ENCODE data around the gene SLC16A3. TPM values are rescaled to one million over a fixed set of nuclear protein-coding genes. Genes with fewer than 3 reads are reported as not detected.

SLC16A3 gene
- total and polyA plus RNA-seq, 2 of the 8 experiments (the other 6 are each of a cell fraction or from before 2014, with no cell fraction given) = 3.8 to 8.7 TPM

DNA sequence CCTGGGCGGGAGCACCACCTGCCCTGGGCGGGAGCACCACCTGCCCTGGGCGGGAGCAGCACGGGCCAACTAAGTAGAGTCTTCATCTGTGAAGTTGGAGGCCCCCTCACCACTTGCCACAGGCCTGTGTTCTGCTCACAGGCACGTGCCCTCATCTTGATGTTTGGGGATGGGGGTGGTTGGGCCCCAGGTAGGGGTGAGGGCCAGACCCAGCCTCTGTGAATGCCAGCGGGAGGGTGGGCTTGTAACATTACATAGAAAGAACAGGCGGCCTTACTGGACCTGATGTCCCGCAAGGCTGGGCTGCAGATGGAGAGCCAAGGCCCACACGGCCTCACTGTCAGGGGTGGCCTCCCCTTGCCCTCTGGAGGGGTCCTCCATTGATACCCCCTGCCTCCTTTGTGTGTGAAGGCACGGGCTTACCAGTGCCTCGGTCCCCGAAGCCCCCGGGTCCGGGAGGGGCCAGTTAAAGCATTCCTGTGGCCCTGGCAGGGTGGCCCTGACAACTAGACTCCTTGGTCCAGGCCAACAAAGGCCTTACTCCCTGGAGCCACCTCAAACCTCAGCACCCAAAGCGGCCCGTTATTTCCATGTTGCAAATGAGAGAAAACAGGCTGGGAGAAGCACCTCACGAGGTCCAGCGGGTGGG, 1.1 kb upstream of the SLC16A3 start:
- Histone ChIP-seq H3K14ac (ENCODE audit: insufficient read length) (no peak overlapping the region), H3K79me2 (ENCODE audit: control insufficient read depth in 1 of 2, insufficient read depth in 2 of 2, low read length in 2 of 2) (no peaks in the 10 kb centered on the region), H3K4me3 (ENCODE audit: extremely low read depth in 1 of 4, insufficient read depth in 2 of 4, low read depth in 3 of 4, low read length in 4 of 4) (peak overlapping the region in 2 of 4 experiments; percentile 40 to 62; a peak in 3 of 8 replicates), H3K79me1 (ENCODE audit: low read depth, low read length) (no peaks in the 10 kb centered on the region; the same call in 1 of the 2 replicates), H3K9ac (replicated peaks in 1 of 4; ENCODE audit: extremely low read depth in 1 of 4, low read depth in 3 of 4, low read length in 3 of 4) (no peak overlapping the region), H3K23ac (ENCODE audit: insufficient read length) (no peak overlapping the region), H3K4me2 (ENCODE audit: insufficient read depth in 1 of 2, low read depth in 2 of 2, low read length in 2 of 2) (peak overlapping the region; percentile 65 to 67), H3K23me2 (ENCODE audit: low read depth, low read length) (peaks cover 11% of the 10 kb centered on the region; the same call in 1 of the 2 replicates), H4K20me1 (replicated peaks in 1 of 2; ENCODE audit: control insufficient read depth in 1 of 2, insufficient read depth in 2 of 2, low read length in 2 of 2) (peaks cover 5 to 14% of the 10 kb centered on the region in 2 experiments), H2AK5ac (ENCODE audit: low read depth, low read length) (no peak overlapping the region), H2BK120ac (replicated peaks; ENCODE audit: low read depth, low read length) (no peak overlapping the region), H3K4ac (replicated peaks; ENCODE audit: insufficient read length, low read depth, low read length) (no peak overlapping the region), H4K5ac (ENCODE audit: insufficient read length, low read depth, low read length) (no peak overlapping the region), H3K4me1 (replicated peaks in 1 of 4; ENCODE audit: control insufficient read depth in 3 of 4, insufficient read depth in 4 of 4, low read length in 3 of 4) (peaks cover 0 to 16% (median 4%) of the 10 kb centered on the region in 4 experiments; a peak in 5 of 7 replicates), H3K27ac (ENCODE audit: low read depth, low read length) (no peak overlapping the region), H3K56ac (replicated peaks; ENCODE audit: insufficient read length, low read depth, low read length) (no peak overlapping the region), H2BK20ac (ENCODE audit: low read length) (no peak overlapping the region), H3K9me3 (ENCODE audit: insufficient read depth in 2 of 2, low read depth in 1 of 2, low read length in 1 of 2) (no peaks in the 10 kb centered on the region; a peak in 1 of 4 replicates), H2BK5ac (ENCODE audit: low read depth, low read length) (no peak overlapping the region), H3K18ac (ENCODE audit: extremely low read depth, low read length) (no peak overlapping the region), H4K8ac (ENCODE audit: extremely low read depth, insufficient read depth, low read length) (peak overlapping the region; percentile 71), H3K36me3 (ENCODE audit: control insufficient read depth in 2 of 4, insufficient read depth in 4 of 4, low read length in 3 of 4) (no peaks in the 10 kb centered on the region; a peak in 1 of 8 replicates), H3K27me3 (replicated peaks in 1 of 4; ENCODE audit: control insufficient read depth in 3 of 4, extremely low read depth in 1 of 4, insufficient read depth in 3 of 4, low read length in 3 of 4) (peaks cover 28 to 63% (median 56%) of the 10 kb centered on the region in 4 experiments), H2BK12ac (ENCODE audit: low read depth, low read length) (no peak overlapping the region), H2BK15ac (ENCODE audit: low read length) (no peak overlapping the region), H2AFZ (ENCODE audit: low read length) (no peak overlapping the region), H4K91ac (replicated peaks; ENCODE audit: insufficient read length, low read length) (no peak overlapping the region)
- FAIRE-seq (no peak), DNase-seq (ENCODE audit: low read depth in 1 of 2, low spot score in 2 of 2) (no peak)
- TF ChIP-seq, protein P1, sequence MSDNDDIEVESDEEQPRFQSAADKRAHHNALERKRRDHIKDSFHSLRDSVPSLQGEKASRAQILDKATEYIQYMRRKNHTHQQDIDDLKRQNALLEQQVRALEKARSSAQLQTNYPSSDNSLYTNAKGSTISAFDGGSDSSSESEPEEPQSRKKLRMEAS (IDR thresholded peaks at IDR 0.05) = 0 out of 2 replicates have a peak, but pooled peaks have one; percentile 16
- 0 out of 2 replicates have a peak, but pooled peaks have one; percentile 29 for TF ChIP-seq KDM1A (IDR thresholded peaks at IDR 0.05; ENCODE audit: borderline replicate concordance, low read length)
- TF ChIP-seq, protein P2, sequence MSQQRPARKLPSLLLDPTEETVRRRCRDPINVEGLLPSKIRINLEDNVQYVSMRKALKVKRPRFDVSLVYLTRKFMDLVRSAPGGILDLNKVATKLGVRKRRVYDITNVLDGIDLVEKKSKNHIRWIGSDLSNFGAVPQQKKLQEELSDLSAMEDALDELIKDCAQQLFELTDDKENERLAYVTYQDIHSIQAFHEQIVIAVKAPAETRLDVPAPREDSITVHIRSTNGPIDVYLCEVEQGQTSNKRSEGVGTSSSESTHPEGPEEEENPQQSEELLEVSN (IDR thresholded peaks at IDR 0.05) = peak; percentile 44; the same call in 1 of the 2 replicates
- TF ChIP-seq BACH1 (IDR thresholded peaks at IDR 0.05; ENCODE audit: low read length) = no peak
- no peak for TF ChIP-seq ZNF274 (IDR thresholded peaks at IDR 0.05; ENCODE audit: borderline replicate concordance, extremely low read depth, low read length)
- ChIA-PET POLR2A (ENCODE audit: partially characterized antibody) (interaction anchor here (2.2 kb wide), 1 partner anchor 13 kb away, joined by 11 read pairs; no protein-coding TSS in a partner anchor), CTCF (ENCODE audit: partially characterized antibody) (no interaction called here)
- WGBS, 2 experiments (ENCODE audit: extremely low coverage in 1 of 2, insufficient coverage in 1 of 2, insufficient read length in 1 of 2, insufficient replicate concordance in 2 of 2, low coverage in 1 of 2, low lambda C conversion rate in 2 of 2, missing lambda C conversion rate in 1 of 2) = 73% methylated on average over 13 of the region's 18 CpGs; no CpG with 5 or more reads in 1 of the 2 experiments

All from H1 (cell line).